ENCODE data around the gene PLCB1.

PLCB1 gene

DNA sequence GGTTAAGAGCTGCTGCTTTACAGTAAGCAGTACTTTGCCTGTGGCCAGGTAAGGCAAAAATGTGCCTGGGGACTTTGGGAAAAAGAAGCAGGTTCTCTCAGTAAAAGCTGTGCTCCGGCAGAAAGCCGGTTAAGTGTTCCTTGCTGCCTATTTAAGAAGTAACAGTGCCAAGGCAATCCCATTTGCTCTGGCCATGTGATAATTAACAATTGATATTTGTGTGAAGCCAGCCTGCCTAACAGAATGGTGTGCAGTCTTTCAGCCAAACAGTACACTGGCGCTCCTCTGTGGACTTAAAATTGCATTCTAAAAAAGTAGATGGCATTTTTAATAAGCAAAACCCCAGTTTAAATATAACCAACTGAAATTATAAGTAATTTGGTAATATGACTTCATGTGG lies 430.3 kb downstream of the PLCB1 start:
- TF ChIP-seq, protein P1, sequence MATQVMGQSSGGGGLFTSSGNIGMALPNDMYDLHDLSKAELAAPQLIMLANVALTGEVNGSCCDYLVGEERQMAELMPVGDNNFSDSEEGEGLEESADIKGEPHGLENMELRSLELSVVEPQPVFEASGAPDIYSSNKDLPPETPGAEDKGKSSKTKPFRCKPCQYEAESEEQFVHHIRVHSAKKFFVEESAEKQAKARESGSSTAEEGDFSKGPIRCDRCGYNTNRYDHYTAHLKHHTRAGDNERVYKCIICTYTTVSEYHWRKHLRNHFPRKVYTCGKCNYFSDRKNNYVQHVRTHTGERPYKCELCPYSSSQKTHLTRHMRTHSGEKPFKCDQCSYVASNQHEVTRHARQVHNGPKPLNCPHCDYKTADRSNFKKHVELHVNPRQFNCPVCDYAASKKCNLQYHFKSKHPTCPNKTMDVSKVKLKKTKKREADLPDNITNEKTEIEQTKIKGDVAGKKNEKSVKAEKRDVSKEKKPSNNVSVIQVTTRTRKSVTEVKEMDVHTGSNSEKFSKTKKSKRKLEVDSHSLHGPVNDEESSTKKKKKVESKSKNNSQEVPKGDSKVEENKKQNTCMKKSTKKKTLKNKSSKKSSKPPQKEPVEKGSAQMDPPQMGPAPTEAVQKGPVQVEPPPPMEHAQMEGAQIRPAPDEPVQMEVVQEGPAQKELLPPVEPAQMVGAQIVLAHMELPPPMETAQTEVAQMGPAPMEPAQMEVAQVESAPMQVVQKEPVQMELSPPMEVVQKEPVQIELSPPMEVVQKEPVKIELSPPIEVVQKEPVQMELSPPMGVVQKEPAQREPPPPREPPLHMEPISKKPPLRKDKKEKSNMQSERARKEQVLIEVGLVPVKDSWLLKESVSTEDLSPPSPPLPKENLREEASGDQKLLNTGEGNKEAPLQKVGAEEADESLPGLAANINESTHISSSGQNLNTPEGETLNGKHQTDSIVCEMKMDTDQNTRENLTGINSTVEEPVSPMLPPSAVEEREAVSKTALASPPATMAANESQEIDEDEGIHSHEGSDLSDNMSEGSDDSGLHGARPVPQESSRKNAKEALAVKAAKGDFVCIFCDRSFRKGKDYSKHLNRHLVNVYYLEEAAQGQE (IDR thresholded peaks at IDR 0.05; ENCODE audit: insufficient read depth in 1 of 2, low read depth in 2 of 2, low read length in 2 of 2): no peak
- no peak for TF ChIP-seq POLR2AphosphoS5 (IDR thresholded peaks at IDR 0.05; ENCODE audit: low read depth, low read length)
- TF ChIP-seq SIN3A (IDR thresholded peaks at IDR 0.05; ENCODE audit: borderline replicate concordance, insufficient read depth, low read length): no peak
- no peak for TF ChIP-seq TAF1 (IDR thresholded peaks at IDR 0.05; ENCODE audit: borderline replicate concordance, insufficient read depth, low read length)
- TF ChIP-seq FOXP2 (optimal IDR thresholded peaks at IDR 0.05; ENCODE audit: borderline replicate concordance, extremely low read depth, extremely low read length, insufficient read depth): no peak

GRCh38 chr20:8568075-8568474 lies 436.0 kb downstream of the PLCB1 start:
- TF ChIP-seq TAF1 (IDR thresholded peaks at IDR 0.05; ENCODE audit: borderline replicate concordance, insufficient read depth, low read length) (no peak), FOXP2 (optimal IDR thresholded peaks at IDR 0.05; ENCODE audit: borderline replicate concordance, extremely low read depth, extremely low read length, insufficient read depth) (no peak), SIN3A (IDR thresholded peaks at IDR 0.05; ENCODE audit: borderline replicate concordance, insufficient read depth, low read length) (no peak), POLR2AphosphoS5 (IDR thresholded peaks at IDR 0.05; ENCODE audit: low read depth, low read length) (no peak)
- TF ChIP-seq, protein P1 (IDR thresholded peaks at IDR 0.05; ENCODE audit: insufficient read depth in 1 of 2, low read depth in 2 of 2, low read length in 2 of 2): no peak

DNA sequence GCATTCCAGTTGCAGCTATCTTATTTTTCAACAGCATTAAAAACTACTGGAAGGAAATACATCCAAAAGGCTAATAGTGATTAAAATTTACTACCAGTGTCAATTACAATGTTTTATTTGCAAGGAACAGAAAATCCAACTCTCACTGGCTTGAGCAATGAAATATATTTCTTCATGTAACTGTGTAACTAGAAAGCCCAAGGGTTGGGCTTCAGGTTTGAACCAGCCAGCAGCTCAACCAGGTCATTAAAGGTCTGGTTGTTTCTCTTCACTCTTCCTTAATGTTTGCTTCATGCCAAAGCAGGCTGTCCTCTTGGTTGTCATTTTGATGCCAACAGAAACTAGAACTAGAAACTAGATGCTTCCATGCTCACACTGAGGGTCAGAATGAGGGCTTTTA lies 437.7 kb downstream of the PLCB1 start:
- TF ChIP-seq FOXP2 (optimal IDR thresholded peaks at IDR 0.05; ENCODE audit: borderline replicate concordance, extremely low read depth, extremely low read length, insufficient read depth): no peak

GRCh38 chr20:8571611-8572010 lies 439.5 kb downstream of the PLCB1 start:
- TF ChIP-seq POLR2AphosphoS5 (IDR thresholded peaks at IDR 0.05; ENCODE audit: low read depth, low read length): no peak
- TF ChIP-seq TAF1 (IDR thresholded peaks at IDR 0.05; ENCODE audit: borderline replicate concordance, insufficient read depth, low read length): no peak
- TF ChIP-seq, protein P1 (IDR thresholded peaks at IDR 0.05; ENCODE audit: insufficient read depth in 1 of 2, low read depth in 2 of 2, low read length in 2 of 2): no peak
- TF ChIP-seq SIN3A (IDR thresholded peaks at IDR 0.05; ENCODE audit: borderline replicate concordance, insufficient read depth, low read length): no peak
- no peak for TF ChIP-seq FOXP2 (optimal IDR thresholded peaks at IDR 0.05; ENCODE audit: borderline replicate concordance, extremely low read depth, extremely low read length, insufficient read depth)

GRCh38 chr20:8573686-8574085 lies 441.6 kb downstream of the PLCB1 start:
- TF ChIP-seq, protein P1 (IDR thresholded peaks at IDR 0.05; ENCODE audit: insufficient read depth in 1 of 2, low read depth in 2 of 2, low read length in 2 of 2): no peak
- TF ChIP-seq POLR2AphosphoS5 (IDR thresholded peaks at IDR 0.05; ENCODE audit: low read depth, low read length) (no peak), FOXP2 (optimal IDR thresholded peaks at IDR 0.05; ENCODE audit: borderline replicate concordance, extremely low read depth, extremely low read length, insufficient read depth) (no peak), SIN3A (IDR thresholded peaks at IDR 0.05; ENCODE audit: borderline replicate concordance, insufficient read depth, low read length) (no peak), TAF1 (IDR thresholded peaks at IDR 0.05; ENCODE audit: borderline replicate concordance, insufficient read depth, low read length) (no peak)
